ENCODE data around the gene FAM53B.
A peak's percentile ranks its signal among the peaks of the same experiment; 100 is the strongest.

The FAM53B gene

GRCh38 chr10:124694481-124695220 lies 49.5 kb downstream of the FAM53B start:
- DNase-seq = peak; percentile 43

GRCh38 chr10:124693801-124694416 lies 50.3 kb downstream of the FAM53B start:
- DNase-seq = no peak

GRCh38 chr10:124693396-124693795 lies 50.8 kb downstream of the FAM53B start:
- no peak for DNase-seq

- no peak for DNase-seq
These were observed 52.1 kb downstream of the FAM53B start for GRCh38 chr10:124692100-124692446.

GRCh38 chr10:124691421-124692099 lies 52.6 kb downstream of the FAM53B start:
- no peak for DNase-seq

GRCh38 chr10:124691002-124691401 lies 53.2 kb downstream of the FAM53B start:
- DNase-seq = no peak

- no peak for DNase-seq
These were observed 54.2 kb downstream of the FAM53B start for GRCh38 chr10:124689911-124690498.

GRCh38 chr10:124688889-124689670 lies 55.1 kb downstream of the FAM53B start:
- peak; percentile 75 for DNase-seq

GRCh38 chr10:124688386-124688785 lies 55.8 kb downstream of the FAM53B start:
- DNase-seq = no peak

- DNase-seq = no peak
These were observed 57.3 kb downstream of the FAM53B start for GRCh38 chr10:124686707-124687376.

- DNase-seq = no peak
These were observed 58.9 kb downstream of the FAM53B start for GRCh38 chr10:124685261-124685660.

GRCh38 chr10:124683814-124684213 lies 60.4 kb downstream of the FAM53B start:
- no peak for DNase-seq

GRCh38 chr10:124681626-124682552 lies 62.3 kb downstream of the FAM53B start:
- no peak for DNase-seq

- DNase-seq = no peak
These were observed 63.1 kb downstream of the FAM53B start for GRCh38 chr10:124681091-124681490.

GRCh38 chr10:124680675-124681074 lies 63.5 kb downstream of the FAM53B start:
- DNase-seq = no peak

- DNase-seq = no peak
These were observed 64.8 kb downstream of the FAM53B start for GRCh38 chr10:124679401-124679800.

- DNase-seq = peak; percentile 71
These were observed 65.5 kb downstream of the FAM53B start for GRCh38 chr10:124678557-124679240.

- no peak for DNase-seq
These were observed 66.2 kb downstream of the FAM53B start for GRCh38 chr10:124677749-124678556.

GRCh38 chr10:124677293-124677699 lies 66.9 kb downstream of the FAM53B start:
- no peak for DNase-seq
